ENCODE measurements around the gene CHADL.
A peak's percentile ranks its signal among the peaks of the same experiment; 100 is the strongest.

The CHADL gene

GRCh38 chr22:41240377-41241132 is at the start of gene CHADL:
Gene CHADL (minus strand): TSS chr22:41240931. CDS start chr22:41240881, 50 bp downstream.
- no peak within 1 kb of the TSS for H3K27ac ChIP-seq
- no peak for TF ChIP-seq ZFX (IDR thresholded peaks at IDR 0.05)
- TF ChIP-seq CTCF (conservative IDR thresholded peaks at IDR 0.05) = no peak

GRCh38 chr22:41289671-41290070 is 48.9 kb upstream of the CHADL start:
- peak overlapping the region; percentile 82 for H3K27ac ChIP-seq
- no peak for TF ChIP-seq ZFX (IDR thresholded peaks at IDR 0.05)
- TF ChIP-seq CTCF (conservative IDR thresholded peaks at IDR 0.05) = no peak

GRCh38 chr22:41288245-41288946 is 47.7 kb upstream of the CHADL start:
- TF ChIP-seq CTCF (conservative IDR thresholded peaks at IDR 0.05) = no peak
- TF ChIP-seq ZFX (IDR thresholded peaks at IDR 0.05) = peak; percentile 29; the same call in 1 of the 2 replicates
- H3K27ac ChIP-seq = peak overlapping the region; percentile 82

- peak overlapping the region; percentile 94 for H3K27ac ChIP-seq
- TF ChIP-seq CTCF (conservative IDR thresholded peaks at IDR 0.05) (no peak), ZFX (IDR thresholded peaks at IDR 0.05) (no peak)
These were observed 45.9 kb upstream of the CHADL start for GRCh38 chr22:41286639-41287091.

- TF ChIP-seq CTCF (conservative IDR thresholded peaks at IDR 0.05) = no peak
- TF ChIP-seq ZFX (IDR thresholded peaks at IDR 0.05) = peak; percentile 66; the same call in 1 of the 2 replicates
- H3K27ac ChIP-seq = peak within 1 kb of the TSS; percentile 94
These were observed 45.3 kb upstream of the CHADL start, which contains the start of gene RANGAP1 for GRCh38 chr22:41285820-41286638. Gene RANGAP1 (minus strand): TSS chr22:41286187. CDS start chr22:41281044, 5,143 bp downstream.

GRCh38 chr22:41285441-41285819 is 44.7 kb upstream of the CHADL start:
- H3K27ac ChIP-seq = peak overlapping the region; percentile 94

More at GRCh38 chr22:41285441-41285819, 44.7 kb upstream of the CHADL start:
- no peak for TF ChIP-seq CTCF (conservative IDR thresholded peaks at IDR 0.05)
- peak; percentile 83; the same call in 1 of the 2 replicates for TF ChIP-seq ZFX (IDR thresholded peaks at IDR 0.05)
